Uterus (tissue), 2 donors: Measurements from ENCODE around the gene C6.

ENCODE experiments used
- POLR2A ChIP-seq, 2 donors: fragments of 450-650 bp; IDR thresholded peaks; one replicate each; pipeline ENCODE4 v1.6.1; 2016; ENCODE audit warnings: antibody characterized with exemption in 2 of 2, mild to moderate bottlenecking in 1 of 2, moderate library complexity in 1 of 2
- TF ChIP-seq, protein P1 (sequence below), 4 experiments: fragments of 200-600 bp in 2 of 4; fragments of 450-650 bp in 2 of 4; sonication (generic) in 2 of 4; IDR thresholded peaks; one replicate each; pipeline ENCODE4 v1.5.1; 2016 to 2019; ENCODE audit warnings: antibody characterized with exemption in 4 of 4, mild to moderate bottlenecking in 2 of 4, moderate library complexity in 1 of 4

DNA sequence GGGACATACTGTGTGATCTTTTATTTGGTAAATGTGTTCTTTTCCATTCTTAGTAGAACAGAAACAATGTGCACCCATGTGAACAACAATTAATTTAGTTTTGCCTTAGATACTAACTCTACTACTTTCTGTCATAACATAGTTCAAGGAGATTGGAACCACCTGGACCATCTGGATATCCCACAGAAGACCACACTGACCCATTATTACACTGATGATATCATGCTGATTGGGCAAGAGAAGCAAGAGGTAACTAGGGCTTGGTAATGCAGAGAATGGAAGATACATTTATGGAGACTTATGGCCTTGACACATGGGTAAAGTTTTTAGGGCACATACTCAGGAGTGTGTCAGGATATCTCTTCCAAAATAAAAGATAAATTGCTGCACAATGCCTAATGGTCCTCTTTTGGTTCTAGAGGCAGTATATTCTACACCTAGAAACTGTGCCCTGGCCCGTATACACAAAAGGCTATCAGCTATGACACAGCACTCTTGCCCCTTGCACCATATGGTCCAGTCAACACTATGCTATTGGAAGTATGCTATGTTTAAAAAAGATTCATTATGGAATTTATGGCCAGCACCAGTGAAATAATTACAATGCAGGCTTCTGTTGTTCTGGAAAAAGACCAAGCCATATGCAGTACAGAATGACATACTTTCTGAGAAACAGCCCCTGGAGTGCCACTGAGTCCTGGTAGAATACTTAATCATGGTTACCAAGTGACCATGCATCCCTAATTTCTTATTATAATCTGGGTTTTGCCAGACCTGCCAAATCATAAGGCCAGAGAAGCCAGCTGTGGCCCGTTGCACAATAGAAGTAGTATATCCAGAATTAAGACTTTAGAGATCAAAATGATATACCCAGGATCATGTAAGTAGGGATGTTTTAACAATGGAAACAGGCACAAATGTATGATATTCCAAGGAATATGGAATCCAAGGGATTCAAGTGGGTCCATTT lies 100.6 kb downstream of the C6 start:
- TF ChIP-seq, protein P1, sequence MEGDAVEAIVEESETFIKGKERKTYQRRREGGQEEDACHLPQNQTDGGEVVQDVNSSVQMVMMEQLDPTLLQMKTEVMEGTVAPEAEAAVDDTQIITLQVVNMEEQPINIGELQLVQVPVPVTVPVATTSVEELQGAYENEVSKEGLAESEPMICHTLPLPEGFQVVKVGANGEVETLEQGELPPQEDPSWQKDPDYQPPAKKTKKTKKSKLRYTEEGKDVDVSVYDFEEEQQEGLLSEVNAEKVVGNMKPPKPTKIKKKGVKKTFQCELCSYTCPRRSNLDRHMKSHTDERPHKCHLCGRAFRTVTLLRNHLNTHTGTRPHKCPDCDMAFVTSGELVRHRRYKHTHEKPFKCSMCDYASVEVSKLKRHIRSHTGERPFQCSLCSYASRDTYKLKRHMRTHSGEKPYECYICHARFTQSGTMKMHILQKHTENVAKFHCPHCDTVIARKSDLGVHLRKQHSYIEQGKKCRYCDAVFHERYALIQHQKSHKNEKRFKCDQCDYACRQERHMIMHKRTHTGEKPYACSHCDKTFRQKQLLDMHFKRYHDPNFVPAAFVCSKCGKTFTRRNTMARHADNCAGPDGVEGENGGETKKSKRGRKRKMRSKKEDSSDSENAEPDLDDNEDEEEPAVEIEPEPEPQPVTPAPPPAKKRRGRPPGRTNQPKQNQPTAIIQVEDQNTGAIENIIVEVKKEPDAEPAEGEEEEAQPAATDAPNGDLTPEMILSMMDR (IDR thresholded peaks at IDR 0.05) = no peak
- no peak for TF ChIP-seq POLR2A (IDR thresholded peaks at IDR 0.05)
